NCI-H446 (cell line): Measurements from ENCODE around the gene MYBPHL.

Source experiments
- DNase-seq, 2 experiments: peaks; one replicate each; lab custom pipeline; 2025; lab: John Stamatoyannopoulos, UW

The MYBPHL gene

DNA sequence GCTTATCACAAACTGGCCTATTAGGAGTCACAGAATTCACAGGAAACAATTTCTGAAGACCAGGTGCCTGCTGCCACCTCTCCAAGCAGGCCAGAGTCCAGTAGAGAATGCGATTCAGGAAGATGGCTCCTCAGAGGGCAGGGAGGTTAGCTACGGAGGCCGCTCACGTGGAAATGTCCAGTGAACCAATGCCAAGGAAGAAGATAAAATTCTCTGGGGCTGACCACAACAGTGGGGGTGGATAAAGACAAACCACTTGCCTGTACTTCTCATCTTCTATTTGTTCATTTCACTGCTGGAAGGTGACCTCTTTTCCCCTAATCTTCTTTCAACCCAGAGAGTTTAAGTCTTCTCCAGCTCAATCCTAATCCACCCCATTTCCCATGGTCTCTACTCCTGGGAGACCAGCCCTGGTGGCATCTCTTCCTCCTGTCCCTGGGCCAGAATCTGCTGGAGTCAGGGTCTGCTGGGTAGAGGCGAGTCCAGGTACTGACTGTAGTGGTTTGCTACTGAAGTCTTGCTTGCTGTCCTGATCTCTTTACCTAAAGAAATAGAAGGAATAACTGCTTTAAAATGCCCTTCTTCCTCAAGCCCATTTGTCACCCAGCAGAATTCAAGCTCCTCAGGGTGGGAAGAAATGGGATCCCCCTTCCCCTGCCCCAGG is 27.1 kb downstream of the MYBPHL start:
- DNase-seq: no peak

DNA sequence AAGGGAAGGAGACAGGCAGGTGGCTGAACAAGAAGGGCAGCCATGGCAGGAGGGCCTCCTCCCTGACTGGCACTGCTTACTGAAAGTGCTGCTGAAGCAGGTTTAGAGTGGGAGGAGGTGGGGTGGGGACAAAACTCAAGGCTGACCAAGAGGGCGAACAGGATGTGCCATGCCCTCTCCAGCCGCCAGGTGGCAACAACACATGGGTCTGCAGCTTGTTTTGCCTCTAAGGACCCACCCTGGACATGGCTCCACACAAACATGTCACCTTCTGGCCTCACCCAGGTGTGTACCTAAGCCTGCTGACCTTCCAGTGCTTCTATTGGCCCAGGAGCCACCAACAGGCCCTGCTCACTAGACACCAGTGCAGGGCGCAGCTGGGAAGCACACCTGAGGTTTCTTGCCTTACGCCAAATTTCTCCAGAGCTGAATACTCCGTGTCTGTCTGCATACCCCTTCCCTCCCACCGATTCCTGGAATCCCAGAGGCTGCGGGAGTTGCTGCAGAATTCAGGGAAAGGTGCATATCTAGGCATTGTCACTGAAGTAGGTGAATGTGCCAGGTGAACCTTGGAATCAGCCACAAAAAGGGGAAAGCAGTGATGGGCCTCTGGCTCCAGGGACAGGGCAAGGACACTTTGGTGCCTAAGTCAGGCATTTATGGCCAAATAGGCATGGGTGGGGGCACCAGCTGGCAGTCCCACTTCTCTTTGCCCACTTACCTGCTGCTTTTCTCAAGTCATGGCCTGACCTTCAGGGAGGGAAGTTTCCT is 29.2 kb downstream of the MYBPHL start:
- DNase-seq: peak; percentile 38 to 67

- DNase-seq: no peak
Measured at GRCh38 chr1:109275706-109276345, 31.0 kb downstream of the MYBPHL start.

DNA sequence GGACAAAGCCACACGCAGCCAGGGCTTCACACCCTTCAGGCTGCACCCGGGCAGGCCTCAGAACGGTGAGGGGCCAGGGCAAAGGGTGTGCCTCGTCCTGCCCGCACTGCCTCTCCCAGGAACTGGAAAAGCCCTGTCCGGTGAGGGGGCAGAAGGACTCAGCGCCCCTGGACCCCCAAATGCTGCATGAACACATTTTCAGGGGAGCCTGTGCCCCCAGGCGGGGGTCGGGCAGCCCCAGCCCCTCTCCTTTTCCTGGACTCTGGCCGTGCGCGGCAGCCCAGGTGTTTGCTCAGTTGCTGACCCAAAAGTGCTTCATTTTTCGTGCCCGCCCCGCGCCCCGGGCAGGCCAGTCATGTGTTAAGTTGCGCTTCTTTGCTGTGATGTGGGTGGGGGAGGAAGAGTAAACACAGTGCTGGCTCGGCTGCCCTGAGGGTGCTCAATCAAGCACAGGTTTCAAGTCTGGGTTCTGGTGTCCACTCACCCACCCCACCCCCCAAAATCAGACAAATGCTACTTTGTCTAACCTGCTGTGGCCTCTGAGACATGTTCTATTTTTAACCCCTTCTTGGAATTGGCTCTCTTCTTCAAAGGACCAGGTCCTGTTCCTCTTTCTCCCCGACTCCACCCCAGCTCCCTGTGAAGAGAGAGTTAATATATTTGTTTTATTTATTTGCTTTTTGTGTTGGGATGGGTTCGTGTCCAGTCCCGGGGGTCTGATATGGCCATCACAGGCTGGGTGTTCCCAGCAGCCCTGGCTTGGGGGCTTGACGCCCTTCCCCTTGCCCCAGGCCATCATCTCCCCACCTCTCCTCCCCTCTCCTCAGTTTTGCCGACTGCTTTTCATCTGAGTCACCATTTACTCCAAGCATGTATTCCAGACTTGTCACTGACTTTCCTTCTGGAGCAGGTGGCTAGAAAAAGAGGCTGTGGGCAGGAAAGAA is 32.0 kb downstream of the MYBPHL start:
- DNase-seq: no peak

- DNase-seq: no peak
Measured at GRCh38 chr1:109273570-109274288, 33.1 kb downstream of the MYBPHL start.

DNA sequence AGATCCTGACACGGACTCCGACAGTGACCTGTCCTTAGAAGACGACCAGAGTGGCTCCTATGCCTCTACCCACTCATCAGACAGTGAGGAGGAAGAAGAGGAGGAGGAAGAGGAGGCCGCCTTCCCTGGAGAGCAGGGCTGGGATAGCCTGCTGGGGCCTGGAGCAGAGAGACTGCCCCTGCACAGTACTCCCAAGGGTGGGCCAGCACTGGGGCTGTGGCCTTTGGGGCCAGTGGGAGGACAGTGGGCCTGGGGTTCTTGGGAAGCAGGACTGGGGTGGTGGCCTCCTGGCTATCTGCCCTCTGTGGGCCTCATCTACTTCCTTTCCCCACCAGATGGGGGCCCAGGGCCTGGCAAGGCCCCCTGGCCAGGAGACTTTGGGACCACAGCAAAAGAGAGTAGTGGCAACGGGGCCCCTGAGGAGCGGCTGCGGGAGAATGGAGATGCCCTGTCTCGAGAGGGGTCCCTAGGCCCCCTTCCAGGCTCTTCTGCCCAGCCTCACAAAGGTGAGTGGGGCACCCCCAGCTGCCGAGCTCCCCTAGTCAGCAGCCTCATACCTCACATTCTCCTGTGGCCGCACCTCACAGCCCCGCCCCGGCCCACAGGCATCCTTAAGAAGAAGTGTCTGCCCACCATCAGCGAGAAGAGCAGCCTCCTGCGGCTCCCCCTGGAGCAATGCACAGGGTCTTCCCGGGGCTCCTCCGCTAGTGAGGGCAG is 33.8 kb downstream of the MYBPHL start:
- no peak for DNase-seq

GRCh38 chr1:109272021-109272799 is 34.6 kb downstream of the MYBPHL start:
- DNase-seq: no peak

DNA sequence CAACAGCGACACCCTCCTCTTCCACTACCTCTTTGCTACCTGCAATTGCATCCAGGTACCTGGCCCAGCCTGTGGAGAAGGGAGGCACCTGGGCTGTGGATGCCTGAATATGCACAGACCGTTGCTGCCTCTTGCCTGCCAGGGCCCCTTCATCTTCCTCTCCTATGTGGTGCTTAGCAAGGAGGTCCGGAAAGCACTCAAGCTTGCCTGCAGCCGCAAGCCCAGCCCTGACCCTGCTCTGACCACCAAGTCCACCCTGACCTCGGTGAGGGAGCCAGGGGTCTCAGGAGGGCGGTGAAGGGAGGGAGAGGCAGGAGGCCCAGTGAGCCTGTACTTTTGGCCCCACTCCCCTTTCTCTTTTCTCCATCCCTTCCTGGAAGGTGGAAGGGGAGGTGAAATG is 35.4 kb downstream of the MYBPHL start:
- DNase-seq: no peak

GRCh38 chr1:109270623-109271317 is 36.0 kb downstream of the MYBPHL start:
- no peak for DNase-seq

DNA sequence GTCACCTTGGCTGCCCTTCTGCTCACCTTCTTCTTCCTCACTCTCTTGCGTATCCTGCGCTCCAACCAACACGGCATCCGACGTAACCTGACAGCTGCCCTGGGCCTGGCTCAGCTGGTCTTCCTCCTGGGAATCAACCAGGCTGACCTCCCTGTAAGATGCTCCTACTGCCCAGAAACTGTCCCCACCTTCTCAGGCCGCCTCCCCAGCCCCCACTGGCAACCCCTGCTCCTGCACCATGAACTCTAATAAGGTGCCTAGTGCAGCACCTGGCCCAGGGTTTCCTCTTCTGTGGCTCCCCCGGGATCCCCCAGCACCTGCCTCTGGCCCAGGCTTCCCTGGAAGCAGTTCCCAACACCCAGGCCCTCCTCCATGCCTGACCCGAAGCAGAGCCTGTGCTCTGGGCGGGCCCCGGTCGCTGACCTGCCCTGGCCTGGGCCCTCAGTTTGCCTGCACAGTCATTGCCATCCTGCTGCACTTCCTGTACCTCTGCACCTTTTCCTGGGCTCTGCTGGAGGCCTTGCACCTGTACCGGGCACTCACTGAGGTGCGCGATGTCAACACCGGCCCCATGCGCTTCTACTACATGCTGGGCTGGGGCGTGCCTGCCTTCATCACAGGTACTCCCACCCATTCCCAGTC is 36.7 kb downstream of the MYBPHL start:
- DNase-seq: no peak

DNA sequence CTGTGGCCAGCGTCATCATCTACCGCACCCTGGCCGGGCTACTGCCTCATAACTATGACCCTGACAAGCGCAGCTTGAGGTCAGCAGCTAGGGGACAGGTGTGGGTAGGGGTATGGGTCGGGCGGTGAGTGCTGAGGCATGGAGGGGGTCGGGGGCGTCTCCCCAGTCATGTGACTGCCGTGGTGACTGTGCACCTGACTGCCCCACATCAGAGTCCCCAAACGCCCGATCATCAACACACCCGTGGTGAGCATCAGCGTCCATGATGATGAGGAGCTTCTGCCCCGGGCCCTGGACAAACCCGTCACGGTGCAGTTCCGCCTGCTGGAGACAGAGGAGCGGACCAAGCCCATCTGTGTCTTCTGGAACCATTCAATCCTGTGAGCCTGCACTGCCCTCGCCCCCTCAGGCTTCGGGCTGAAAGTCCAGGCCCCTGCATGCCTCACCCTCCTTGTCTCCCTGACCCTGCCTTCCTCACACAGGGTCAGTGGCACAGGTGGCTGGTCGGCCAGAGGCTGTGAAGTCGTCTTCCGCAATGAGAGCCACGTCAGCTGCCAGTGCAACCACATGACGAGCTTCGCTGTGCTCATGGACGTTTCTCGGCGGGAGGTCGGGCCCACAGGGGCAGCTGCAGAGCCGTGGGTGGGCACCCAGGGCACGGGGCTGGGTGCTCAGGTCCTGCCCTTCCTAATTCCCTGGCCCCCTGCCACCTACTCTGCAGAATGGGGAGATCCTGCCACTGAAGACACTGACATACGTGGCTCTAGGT is 37.4 kb downstream of the MYBPHL start:
- DNase-seq: no peak

DNA sequence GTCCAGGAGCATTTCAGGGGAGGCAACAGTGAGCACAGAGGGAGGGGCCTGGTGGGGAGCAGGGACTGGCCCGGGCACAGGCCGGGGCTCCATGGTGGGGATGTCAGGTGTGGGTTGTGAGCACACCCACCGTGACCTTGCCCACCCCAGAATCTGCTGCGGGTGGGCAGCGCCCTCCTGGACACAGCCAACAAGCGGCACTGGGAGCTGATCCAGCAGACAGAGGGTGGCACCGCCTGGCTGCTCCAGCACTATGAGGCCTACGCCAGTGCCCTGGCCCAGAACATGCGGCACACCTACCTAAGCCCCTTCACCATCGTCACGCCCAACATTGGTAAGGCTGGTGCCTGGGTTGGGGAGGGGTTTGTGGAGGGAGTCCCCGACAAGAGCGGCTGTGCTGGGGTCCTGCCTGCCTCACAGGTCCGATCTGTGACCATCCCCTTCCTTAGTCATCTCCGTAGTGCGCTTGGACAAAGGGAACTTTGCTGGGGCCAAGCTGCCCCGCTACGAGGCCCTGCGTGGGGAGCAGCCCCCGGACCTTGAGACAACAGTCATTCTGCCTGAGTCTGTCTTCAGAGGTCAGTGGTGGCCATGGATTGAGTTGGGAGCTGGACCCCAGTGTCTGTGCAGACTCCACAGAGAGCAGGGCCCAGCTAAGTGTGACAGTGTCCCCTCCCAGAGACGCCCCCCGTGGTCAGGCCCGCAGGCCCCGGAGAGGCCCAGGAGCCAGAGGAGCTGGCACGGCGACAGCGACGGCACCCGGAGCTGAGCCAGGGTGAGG is 38.2 kb downstream of the MYBPHL start:
- no peak for DNase-seq

DNA sequence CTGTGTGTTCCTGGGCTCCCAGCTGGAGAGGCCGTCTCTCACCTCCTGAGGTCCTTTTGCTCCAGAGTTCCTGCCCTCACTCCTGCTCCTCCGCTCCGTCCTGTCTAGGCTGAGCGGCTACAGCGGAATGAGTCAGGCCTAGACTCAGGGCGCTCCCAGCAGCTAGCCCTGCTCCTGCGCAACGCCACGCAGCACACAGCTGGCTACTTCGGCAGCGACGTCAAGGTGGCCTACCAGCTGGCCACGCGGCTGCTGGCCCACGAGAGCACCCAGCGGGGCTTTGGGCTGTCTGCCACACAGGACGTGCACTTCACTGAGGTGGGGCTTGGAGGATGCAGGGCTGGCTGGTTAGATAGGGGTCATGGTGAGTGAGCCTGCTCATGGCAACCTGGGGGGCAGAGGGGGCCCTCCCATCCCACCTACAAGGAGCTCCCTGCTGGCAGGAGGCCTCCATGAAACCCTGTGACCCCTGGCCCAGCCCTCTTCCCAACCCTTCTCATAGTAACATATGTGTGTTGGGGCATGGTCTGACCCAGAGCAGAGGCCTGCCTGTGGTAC is 39.0 kb downstream of the MYBPHL start:
- no peak for DNase-seq

- peak in 1 of 2 experiments; percentile 65 for DNase-seq
Measured at GRCh38 chr1:109266965-109267364, 39.8 kb downstream of the MYBPHL start.

DNA sequence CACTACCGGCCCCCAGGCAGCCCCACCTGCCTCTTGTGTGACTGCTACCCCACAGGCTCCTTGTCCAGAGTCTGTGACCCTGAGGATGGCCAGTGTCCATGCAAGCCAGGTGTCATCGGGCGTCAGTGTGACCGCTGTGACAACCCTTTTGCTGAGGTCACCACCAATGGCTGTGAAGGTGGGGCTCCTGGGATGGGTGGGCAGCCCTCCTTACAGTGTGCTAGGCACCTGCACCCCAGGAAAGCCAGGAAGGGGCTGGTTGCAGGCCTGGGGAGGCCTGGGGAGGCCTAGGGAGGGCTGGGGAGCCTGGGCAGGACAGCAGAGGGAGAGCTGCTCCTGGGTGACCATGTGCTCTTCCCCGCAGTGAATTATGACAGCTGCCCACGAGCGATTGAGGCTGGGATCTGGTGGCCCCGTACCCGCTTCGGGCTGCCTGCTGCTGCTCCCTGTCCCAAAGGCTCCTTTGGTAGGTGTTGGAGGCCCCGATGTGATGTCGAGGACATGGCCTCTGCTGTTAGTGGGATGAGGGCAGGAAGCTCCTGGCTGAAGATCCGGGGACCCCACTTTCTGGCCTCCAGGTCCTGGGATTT is 41.0 kb downstream of the MYBPHL start:
- DNase-seq: no peak

- no peak for DNase-seq
Measured at GRCh38 chr1:109265016-109265415, 41.8 kb downstream of the MYBPHL start.

GRCh38 chr1:109264379-109264755 is 42.4 kb downstream of the MYBPHL start:
- no peak for DNase-seq
